ENCODE measurements around the gene TMEM178B.

DNA sequence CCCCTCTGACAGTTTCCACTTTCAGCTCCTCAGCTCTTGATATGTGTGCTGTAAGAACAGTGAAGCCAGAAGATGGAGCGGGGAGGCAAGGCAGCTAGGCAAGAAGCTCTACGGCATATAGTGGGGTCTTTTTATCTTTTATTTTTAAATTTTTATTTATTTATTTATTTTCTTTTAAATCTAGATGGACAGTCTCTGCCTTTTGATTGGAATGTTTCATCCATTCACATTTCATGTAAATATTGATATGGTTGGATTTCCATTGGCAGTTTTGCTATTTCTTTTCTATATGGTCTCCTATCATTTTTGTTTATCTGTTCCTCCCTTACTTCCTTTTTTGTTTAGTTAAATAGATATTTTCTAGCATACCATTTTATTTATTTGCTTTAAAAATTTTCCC, 183.7 kb downstream of the TMEM178B start:
- no peak for TF ChIP-seq POLR2A (IDR thresholded peaks at IDR 0.05; ENCODE audit: low read length)
- no peak for TF ChIP-seq GATA1 (IDR thresholded peaks at IDR 0.05; ENCODE audit: low read depth, low read length)
